HepG2 (cell line): Measurements from ENCODE around the gene SMAD3. TPM values are rescaled to one million over a fixed set of nuclear protein-coding genes. Genes with fewer than 3 reads are reported as not detected.

ENCODE experiments used
- BCLAF1 ChIP-seq: fragments of 450-650 bp; IDR thresholded peaks from 2 replicates; pipeline ENCODE4 v1.6.1; 2017; ENCODE audit warnings: mild to moderate bottlenecking
- DBP ChIP-seq: sonication (generic); formaldehyde crosslinking; IDR thresholded peaks from 2 replicates; pipeline ENCODE4 v1.4.0; 2020; ENCODE audit warnings: missing genetic modification reagents; ENCODE audit errors: not compliant biosample characterization
- HOXA3 ChIP-seq: sonication (generic); formaldehyde crosslinking; IDR thresholded peaks from 2 replicates; pipeline ENCODE4 v1.5.0; 2020; ENCODE audit warnings: missing genetic modification reagents
- NR1H2 ChIP-seq: sonication (generic); formaldehyde crosslinking; IDR thresholded peaks from 2 replicates; pipeline ENCODE4 v1.8.1; 2022; ENCODE audit warnings: low read depth, missing genetic modification reagents, borderline replicate concordance
- NR2F1 ChIP-seq, 2 experiments: fragments of 450-650 bp in 1 of 2; formaldehyde crosslinking in 1 of 2; IDR thresholded peaks; 2 replicates each; pipeline versions ENCODE4 v1.5.0 to v1.6.1; 2016 to 2020; ENCODE audit warnings: mild to moderate bottlenecking in 1 of 2, missing compliant biosample characterization in 1 of 2, missing genetic modification reagents in 1 of 2, moderate library complexity in 1 of 2
- RBFOX2 ChIP-seq: fragments of 200-400 bp; formaldehyde crosslinking; IDR thresholded peaks from 2 replicates; pipeline ENCODE4 v1.6.1; 2017; ENCODE audit warnings: low read depth, mild to moderate bottlenecking, low read length
- SALL1 ChIP-seq: sonication (generic); formaldehyde crosslinking; IDR thresholded peaks from 2 replicates; pipeline ENCODE4 v1.8.0; 2022; ENCODE audit warnings: mild to moderate bottlenecking, missing genetic modification reagents
- THAP9 ChIP-seq: sonication (generic); formaldehyde crosslinking; IDR thresholded peaks from 2 replicates; pipeline ENCODE4; 2020; ENCODE audit warnings: missing genetic modification reagents, mild to moderate bottlenecking, borderline replicate concordance
- YEATS4 ChIP-seq: sonication (generic); formaldehyde crosslinking; IDR thresholded peaks from 2 replicates; pipeline ENCODE4 v1.4.0; 2020; ENCODE audit warnings: missing genetic modification reagents, borderline replicate concordance
- ZBTB42 ChIP-seq: sonication (generic); formaldehyde crosslinking; IDR thresholded peaks from 2 replicates; pipeline ENCODE4 v1.5.0; 2020; ENCODE audit warnings: mild to moderate bottlenecking, missing genetic modification reagents
- ZIK1 ChIP-seq: sonication (generic); formaldehyde crosslinking; IDR thresholded peaks from 2 replicates; pipeline ENCODE4 v1.5.0; 2020; ENCODE audit warnings: mild to moderate bottlenecking, low read depth, missing genetic modification reagents, borderline replicate concordance
- ZNF17 ChIP-seq: sonication (generic); formaldehyde crosslinking; IDR thresholded peaks from 2 replicates; pipeline ENCODE4 v1.5.0; 2020; ENCODE audit warnings: mild to moderate bottlenecking, missing genetic modification reagents
- ZNF276 ChIP-seq: sonication (generic); formaldehyde crosslinking; IDR thresholded peaks from 2 replicates; pipeline ENCODE4 v1.4.0; 2020; ENCODE audit warnings: mild to moderate bottlenecking, low read depth, missing genetic modification reagents
- ZNF331 ChIP-seq: sonication (generic); formaldehyde crosslinking; IDR thresholded peaks from 2 replicates; pipeline ENCODE4 v1.4.0; 2020; ENCODE audit warnings: missing genetic modification reagents
- ZNF572 ChIP-seq: sonication (generic); formaldehyde crosslinking; IDR thresholded peaks from 2 replicates; pipeline ENCODE4 v1.5.1; 2020; ENCODE audit warnings: mild to moderate bottlenecking, missing genetic modification reagents
- ZXDC ChIP-seq: sonication (generic); formaldehyde crosslinking; IDR thresholded peaks from 2 replicates; pipeline ENCODE4 v1.5.0; 2020; ENCODE audit warnings: mild to moderate bottlenecking, missing genetic modification reagents
- polyA plus RNA-seq, 8 experiments: library from polyadenylated mRNA; depleted of rRNA in 3 of 8; stranded (reverse) in 7 of 8; unstranded in 1 of 8; fragments of >200 nt; fragmentation: Illumina TruSeq in 4 of 8; extraction: Trizol in 4 of 8; gene quantifications; 2 replicates each; pipeline versions ENCODE4 v1.2.1 to v1.2.3, GENCODE V29; 2011 to 2016; ENCODE audit warnings: low read depth in 4 of 8, missing spikeins in 1 of 8, mixed read lengths in 1 of 8; ENCODE audit not compliant: insufficient read depth in 1 of 8
- total RNA-seq, 5 experiments: library from RNA; depleted of rRNA; stranded (reverse); fragments of >200 nt; fragmentation: Illumina TruSeq; extraction: Trizol; gene quantifications; 2 replicates each; pipeline ENCODE4 v1.2.3, GENCODE V29; 2016; ENCODE audit warnings: low read depth in 1 of 5

The SMAD3 gene
- total and polyA plus RNA-seq, 2 of the 13 experiments (the other 11 are each of a cell fraction or from before 2014, with no cell fraction given) = 8.6 to 56.3 TPM

- TF ChIP-seq BCLAF1 (no peak), ZXDC (CRISPR knock-in tag) (0 out of 2 replicates have a peak, but pooled peaks have one; percentile 35), NR1H2 (CRISPR knock-in tag) (no peak), ZIK1 (CRISPR knock-in tag) (peak; percentile 15; the same call in 1 of the 2 replicates), DBP (CRISPR knock-in tag) (no peak), ZNF276 (CRISPR knock-in tag) (no peak), HOXA3 (CRISPR knock-in tag) (peak; percentile 31), ZNF17 (no peak), THAP9 (CRISPR knock-in tag) (no peak), NR2F1 (CRISPR knock-in tag; IDR thresholded peaks at IDR 0.05) (no peak), ZNF331 (CRISPR knock-in tag) (0 out of 2 replicates have a peak, but pooled peaks have one; percentile 35), ZBTB42 (CRISPR knock-in tag) (no peak), RBFOX2 (peak; percentile 81), SALL1 (CRISPR knock-in tag) (peak; percentile 54; the same call in 1 of the 2 replicates), ZNF572 (CRISPR knock-in tag) (no peak), YEATS4 (CRISPR knock-in tag) (0 out of 2 replicates have a peak, but pooled peaks have one; percentile 23)
Observed at GRCh38 chr15:67065531-67066005, at the start of gene SMAD3 (continued).
